Left renal cortex interstitium (tissue), 4 donors: ENCODE measurements around the gene HNRNPC. TPM values are rescaled to one million over a fixed set of nuclear protein-coding genes. Genes with fewer than 3 reads are reported as not detected.
"Not testable (repeated sequence)": the region's sequence is repeated elsewhere in the genome, so short reads cannot be mapped to it uniquely, and the experiment has no call there.

Source experiments
- DNase-seq, 4 donors: peaks; one replicate each; pipeline ENCODE4 v3.0.0-alpha.2; 2013; ENCODE audit warnings: low read depth in 4 of 4, low spot score in 2 of 4, missing footprints in 1 of 4
- polyA plus RNA-seq, 4 donors: library from polyadenylated mRNA; unstranded; fragments of 120-200 nt; gene quantifications; one replicate each; pipeline ENCODE4 v1.2.1, GENCODE V29; 2013; ENCODE audit not compliant: insufficient read length in 4 of 4

HNRNPC gene
- polyA plus RNA-seq, 4 donors = 878 to 1,023 (median 885) TPM

DNA sequence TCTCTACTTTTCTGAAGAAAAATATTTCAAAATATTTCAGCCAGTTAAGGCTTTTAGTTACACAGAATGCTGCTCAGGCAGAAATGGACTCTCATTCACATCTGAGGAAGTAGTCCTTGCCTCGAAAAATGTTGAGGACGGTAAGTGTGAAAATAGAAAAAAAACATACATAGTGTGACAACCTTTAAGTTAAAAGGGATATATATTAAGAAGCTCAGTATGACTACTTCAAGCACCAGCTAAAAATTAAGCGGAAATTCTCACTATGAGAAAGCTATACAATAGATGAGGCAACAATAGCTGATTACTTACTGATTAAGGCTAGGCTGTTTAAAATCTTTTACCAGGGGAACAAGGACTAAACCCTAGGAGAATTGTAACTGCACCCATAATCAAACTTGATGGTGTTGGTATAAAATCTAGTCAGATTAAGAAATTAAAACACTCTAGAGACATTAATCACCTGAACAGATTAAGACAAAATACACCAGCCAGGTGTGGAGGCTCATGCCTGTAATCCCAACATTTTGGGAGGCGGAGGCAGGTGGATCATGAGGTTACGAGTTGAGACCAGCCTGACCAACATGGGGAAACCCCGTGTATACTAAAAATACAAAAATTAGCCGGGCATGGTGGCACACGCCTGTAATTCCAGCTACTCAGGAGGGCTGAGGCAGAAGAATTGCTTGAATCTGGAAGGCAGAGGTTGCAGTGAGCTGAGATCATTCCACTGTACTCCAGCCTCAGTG is 53.9 kb downstream of the HNRNPC start:
- no peak for DNase-seq

DNA sequence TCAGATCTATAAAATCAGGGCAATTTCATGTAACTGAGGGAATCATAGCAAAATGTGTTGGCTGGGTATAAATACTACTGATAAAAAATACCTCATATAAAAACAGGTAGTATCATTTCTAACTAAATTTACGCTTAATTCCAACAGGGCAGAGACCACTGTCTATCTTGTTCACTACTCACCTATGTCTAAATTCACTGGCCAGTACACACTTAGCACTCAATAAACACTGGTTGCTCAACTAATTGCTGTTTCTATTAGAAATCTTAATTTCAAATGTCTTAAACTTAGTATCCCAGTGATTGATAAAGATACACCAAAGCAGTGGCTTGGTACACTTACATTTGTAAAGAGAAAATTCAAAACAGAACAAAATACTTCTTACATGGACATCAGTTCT is 55.6 kb downstream of the HNRNPC start:
- DNase-seq = no peak

DNA sequence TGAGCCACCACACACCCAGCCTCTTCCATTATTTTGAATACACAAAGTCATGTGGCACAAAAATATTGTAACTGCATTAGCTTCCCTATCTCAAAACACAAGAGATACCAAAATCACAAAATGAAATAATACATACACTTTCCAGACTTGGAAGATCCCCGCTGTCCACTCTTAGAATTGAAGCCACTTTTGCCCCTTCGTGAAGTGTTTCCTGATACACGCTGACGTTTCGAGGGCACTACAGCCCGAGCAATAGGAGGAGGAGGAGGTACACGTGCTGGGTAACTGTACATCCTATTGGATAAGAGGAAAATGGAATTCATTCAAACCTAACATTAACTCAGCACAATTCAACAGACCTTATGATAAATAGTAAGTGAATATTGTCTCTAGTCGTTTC is 56.4 kb downstream of the HNRNPC start:
- not testable (repeated sequence) for DNase-seq

DNA sequence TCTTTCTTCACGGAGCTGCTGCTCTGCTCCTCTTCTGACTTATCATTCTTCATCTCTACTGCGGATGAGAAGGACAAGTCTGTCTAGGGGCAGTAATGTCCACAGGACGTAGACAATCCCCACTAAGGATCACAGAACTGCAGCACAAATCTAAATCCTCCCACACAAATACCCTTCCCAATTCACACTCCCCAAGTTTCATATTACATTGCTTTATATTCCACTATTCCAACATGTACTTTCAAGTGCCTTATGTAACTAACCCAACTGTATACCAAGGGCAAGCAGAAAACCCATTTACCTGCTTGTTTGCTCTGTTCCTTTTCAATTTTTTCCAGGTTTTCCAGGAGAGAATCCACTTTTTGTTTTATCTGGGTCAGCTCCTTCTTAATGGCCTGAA is 57.7 kb downstream of the HNRNPC start:
- no peak for DNase-seq

DNA sequence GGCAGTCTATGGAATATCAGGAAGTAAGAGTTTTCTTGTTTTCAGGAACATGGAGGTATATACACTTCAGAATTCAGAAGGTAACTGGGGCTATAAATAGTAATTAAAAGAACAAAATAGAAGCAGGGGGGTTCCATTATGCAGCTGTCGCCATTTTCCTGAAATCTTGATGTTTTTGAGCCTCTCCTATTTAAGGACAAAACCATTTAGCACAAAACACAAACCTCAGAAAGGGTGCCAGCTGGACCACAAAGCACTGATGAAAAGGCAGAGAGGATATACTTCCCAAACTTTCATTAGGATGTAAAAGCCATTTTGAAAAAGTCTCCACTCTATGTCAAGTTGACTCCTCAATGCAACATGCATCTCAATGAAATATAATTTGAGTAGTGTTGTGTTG is 59.2 kb downstream of the HNRNPC start:
- DNase-seq = no peak

DNA sequence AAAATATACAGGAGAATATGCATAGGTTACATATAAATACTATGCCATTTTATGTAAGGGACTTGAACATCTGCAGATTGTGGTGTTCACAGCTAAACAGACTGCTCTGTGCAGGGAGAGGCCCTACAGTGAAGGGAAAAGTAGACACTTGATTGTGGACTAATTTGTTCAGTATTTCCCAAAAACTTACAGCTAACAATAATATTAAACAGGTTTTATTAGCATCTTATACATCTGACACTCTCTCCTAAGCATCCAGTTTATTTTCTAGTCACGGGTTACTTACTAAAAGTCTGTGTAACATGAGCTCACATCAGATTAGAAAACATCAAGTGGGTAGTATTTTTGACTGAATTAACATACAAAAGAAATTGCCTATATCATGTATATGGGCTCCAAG is 60.1 kb downstream of the HNRNPC start:
- DNase-seq = no peak

DNA sequence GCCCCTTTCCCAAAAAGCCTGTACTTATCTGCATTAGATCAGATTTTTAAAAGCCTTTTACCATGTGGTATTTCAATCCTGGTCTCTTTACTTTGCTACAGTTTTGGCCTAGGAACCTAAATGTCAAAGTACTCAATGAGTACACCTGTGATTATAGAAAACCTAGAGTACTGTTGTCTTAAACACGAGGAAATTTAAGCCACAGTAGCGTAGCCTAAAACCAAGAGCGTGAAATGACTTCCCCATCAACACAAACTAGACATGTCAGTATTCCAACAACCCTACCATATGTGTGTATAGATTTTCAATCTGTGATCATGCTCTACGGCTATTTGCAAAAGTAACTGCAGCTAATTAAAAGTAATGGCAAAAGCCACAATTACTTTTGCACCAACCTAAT is 60.7 kb downstream of the HNRNPC start:
- no peak for DNase-seq

DNA sequence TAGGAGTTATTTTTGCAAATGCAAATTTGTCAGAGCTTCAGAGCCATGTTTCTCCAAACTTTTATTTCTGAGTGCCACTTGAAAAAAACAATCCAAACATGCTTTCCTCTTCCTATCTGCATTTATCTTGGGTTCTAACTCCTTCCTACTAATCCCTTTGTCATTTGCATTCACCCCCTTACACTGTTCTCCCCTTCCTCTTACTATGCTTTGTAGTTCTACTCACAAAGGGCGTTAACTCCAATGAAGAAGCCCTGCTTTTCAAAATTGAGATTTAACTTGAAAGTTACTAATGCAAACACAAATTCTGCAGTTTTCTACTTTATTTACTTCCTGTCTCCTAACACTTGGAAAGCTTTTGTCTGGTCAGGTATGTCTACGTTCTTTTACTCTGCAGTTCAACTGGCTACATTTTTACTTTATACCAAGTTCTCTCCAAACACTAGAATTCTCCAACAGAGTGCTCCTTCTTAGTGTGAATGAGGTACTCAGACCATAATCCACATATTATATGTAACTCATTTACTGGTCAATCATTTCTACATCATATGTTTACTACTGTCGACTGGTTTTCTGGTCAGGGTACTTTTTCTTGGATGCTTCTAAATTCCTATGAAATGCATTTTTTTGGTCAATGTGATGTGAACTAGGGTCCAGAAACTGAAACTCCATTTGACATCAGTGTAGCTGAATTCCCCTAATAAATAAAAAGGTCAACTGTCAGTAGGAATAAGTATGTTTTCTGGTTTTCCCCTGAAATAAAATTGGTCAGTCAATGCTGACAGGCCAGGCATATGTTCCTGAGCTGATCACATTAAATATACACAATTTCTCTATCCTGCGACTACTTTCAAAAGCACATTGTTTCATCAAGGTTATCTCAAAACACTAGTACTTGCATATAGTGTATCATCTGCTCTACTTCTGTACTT is 62.2 kb downstream of the HNRNPC start:
- DNase-seq = no peak

DNA sequence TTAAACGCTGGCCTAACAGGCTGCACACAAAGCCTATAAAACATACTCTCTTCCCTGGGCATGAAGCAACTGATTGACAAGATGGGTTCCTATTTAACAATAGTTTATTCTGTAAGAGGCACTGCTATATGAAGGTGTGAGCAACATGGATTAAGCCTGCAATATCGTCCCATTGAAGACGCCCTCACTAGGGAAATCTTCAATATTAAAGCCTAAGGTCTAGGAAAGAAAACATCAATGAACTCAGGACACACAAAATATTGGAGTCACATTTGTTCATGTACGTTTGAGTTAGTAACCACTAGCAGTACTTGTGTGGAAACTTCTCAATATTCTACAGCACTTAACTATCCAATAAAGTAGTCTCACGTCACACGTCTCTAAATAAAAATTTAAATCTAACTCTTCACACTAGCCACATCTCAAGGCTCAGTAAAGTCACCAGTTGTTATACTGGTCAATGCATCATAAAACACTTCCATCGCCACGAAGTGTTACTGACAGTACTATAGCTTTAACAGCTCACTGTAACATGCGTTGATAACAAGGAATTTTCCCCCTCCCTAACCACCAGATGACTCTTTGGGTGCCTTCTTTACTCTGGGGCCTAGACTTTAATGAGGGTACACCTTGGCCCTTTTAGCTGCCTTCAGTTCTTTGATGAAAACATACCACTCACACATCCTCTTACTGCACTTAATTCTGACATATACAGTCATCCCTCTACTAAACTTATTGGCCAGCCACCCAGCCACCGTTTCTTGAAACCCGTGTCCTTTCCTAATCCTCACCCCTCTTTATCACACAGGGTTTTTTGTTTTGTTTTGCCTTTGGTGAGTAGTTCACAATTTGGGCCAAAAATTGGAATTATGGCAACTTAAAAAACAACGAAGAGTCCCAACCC is 63.3 kb downstream of the HNRNPC start:
- no peak for DNase-seq

DNA sequence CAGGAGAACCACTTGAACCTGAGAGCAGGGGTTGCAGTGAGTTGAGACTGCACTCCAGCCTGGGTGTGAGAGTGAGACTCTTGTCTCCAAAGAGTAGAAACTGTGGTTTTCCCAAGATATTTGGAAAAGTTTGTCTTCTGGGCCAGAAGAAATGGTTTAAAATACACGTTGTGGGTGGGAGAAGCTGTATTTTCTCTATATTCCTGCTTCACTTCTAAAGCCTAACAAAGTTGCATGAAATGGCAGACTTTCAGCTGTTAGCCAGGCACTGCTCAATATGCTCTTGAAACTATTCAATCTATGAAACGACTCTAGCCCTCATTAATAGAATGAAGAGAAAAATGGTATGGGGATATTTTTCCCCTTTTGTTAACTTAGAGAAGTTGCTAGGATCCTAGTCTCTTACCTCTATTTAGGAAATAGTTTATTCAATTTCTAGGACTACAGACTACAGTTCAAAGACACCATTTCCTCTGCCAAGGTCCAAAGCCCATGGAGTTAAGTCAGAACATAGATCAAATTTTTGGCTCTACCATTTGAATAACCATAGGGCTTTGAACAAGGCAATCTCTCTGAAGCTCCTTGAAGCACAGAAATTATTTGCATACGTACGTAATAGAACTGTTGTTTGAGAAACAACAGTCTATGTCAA is 64.1 kb downstream of the HNRNPC start:
- no peak for DNase-seq

DNA sequence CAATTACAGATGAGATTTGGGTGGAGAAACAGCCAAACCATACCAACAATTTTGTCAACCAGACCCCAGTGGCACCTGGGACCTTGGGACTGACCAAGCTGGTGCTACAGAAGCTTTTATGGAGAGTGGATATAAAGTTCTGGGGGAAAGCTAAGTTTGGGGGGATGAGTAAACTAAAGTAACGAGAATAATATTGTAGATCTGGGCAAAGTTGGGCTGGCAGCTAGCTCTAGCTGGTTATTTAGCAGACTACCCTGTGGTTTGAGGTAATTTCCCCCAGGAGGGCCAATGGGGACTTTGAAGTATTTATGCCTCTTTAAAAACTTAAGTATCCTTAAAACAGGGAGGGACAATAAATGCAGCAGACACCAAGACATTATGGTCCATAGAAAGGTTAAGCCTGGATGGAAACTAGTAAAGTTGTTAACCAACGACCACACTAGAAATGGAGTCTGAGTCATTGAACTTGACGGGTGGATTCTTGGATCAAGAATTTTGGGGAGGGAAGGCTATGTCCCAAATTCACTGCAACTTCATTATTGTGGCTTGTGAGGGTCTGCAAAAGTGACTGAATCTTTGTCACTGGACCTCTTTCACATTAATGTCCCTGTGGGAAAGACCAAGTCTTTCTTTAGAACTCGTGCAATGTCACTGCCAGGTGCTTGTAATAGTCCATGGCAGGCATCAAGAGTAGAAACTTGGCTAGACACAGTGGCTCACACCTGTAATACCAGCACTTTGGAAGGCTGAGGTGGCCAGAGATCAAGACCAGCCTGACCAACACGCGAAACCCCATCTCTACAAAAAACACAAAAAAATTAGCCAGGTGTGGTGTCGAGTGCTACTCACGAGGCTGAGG is 64.8 kb downstream of the HNRNPC start:
- DNase-seq = no peak

DNA sequence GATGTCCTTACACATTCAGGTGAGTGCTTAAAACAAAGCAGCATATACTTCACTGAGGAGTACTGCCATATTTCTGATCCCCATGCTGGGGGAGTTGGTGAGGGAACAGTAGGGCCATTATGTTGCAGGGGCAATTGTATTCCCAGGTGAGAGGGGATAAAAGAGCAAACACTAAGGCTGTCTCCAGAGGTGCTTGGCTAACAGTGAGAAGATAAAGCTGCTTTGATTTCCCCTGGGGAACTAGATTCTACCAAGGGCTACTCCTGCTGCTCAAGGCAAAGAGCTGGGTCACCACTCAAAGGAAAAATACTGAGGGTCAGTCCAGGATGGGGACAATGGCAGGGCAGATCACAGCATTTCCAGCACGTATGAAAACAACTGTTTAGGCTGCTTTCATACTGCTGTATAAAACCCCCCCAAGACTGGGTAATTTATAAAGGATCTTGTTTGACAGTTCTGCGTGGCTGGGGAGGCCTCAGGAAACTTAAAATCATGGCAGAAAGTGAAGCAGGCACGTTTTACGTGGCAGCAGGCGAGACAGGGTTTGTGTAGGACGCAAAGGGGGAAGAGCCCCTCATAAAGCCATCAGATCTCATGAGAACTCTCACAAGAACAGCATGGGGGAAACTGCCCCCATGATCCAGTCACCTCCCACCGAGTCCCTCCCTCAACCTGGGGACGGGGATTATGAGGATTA is 65.6 kb downstream of the HNRNPC start:
- DNase-seq = no peak

DNA sequence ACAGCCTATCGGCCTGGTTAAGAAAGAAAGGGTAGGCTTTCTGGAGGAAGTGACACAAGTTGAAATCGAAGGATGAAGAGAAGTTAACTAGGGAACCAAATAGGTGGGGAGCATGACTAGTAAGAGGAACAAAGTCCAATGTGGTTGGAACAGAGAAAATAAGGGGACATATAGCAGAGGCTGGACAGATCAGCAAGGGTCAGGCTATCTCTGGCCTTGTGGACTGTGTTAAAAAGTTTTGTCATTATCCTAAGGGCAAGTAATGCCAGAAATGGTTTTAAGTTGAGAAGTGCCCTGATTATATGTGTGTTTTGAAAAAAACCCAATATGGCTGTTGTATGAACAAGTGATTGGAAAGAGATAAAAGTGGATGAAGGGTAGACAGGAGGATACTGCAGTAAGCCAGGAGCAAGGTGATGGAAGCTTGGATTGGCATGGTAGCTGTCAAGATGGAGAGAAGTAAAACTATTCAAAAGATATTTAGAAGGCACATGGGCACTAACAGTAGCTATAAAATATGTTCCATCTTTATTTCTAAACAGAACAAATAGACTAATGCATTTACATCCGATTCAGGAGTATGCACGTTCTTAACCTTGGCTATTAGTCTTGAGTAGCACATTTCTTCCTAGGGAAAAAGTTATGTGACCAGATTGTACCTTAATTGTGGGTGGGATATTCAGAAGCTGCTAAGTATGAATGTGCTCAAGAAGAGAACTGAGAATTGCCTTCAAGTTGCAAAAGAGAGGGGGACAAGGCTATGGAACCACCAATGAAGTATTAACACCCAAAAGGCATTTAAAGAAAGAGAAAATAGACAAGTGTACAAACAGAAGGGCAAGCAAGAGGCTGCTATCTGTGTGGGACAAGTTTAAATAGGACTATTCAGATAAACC is 66.5 kb downstream of the HNRNPC start:
- DNase-seq = no peak

DNA sequence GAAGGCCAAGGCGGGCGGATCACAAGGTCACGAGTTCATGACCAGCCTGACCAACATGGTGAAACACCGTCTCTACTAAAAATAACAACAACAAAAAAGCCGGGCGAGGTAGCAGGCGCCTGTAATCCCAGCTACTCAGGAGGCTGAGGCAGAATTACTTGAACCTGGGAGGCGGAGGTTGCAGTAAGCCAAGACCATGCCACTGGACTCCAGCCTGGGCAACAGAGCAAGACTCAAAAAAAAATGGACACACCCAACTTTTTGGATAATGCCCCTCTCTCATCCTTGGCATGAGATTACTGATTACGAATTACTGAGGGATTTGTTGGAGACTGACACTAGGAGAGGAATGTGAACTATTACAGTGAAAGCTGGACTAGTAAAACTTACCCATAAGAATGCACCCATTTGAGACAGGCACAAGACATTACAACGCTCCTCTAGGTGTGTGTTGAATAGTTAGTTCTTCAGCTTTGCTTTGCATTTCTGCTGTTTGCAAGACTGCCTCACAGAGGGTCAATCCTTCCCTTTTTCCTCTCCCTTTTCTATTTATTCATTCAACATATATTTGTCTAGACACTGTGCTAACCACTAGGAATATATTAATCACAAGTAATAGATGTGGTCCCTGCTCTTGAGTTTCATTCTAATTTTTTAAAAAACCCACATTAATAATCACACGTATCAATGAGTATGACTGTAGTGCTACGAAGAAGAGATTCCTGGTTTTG is 67.3 kb downstream of the HNRNPC start:
- no peak for DNase-seq

DNA sequence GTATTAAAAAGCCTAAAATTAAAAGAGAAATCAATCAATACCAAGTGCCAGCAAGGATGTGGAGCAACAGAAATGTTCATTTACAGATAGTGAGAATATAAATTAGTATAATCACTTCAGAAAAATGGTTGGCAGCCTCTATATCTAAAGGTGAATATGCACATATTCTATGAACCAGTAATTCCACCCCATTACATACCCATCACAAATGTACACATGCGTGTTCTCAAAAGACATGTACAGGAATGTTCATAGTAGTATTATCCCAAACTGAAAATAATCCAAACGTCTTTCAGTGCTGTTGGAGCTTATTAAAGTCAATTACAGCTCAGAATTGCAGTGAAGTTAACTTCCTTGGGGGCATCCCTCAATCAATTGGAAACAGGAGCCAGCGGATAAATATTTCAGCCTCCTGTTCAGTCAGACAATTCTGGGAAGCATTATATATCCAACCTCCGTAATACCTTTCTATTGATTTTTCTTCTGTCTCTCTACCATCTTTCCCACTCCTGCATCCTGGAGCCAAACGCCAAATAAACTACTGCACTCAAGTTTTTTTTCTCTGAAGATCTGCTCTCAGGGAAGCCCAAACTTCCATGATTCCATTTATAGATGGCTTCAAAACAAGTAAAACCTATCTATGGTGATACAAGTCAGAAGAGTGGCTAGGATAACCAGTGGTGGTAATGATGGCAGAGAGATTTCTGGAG is 68.3 kb downstream of the HNRNPC start:
- no peak for DNase-seq
